ENCODE data around the gene KDM6A. TPM values are rescaled to one million over a fixed set of nuclear protein-coding genes. Genes with fewer than 3 reads are reported as not detected.

Gene KDM6A
- total and polyA plus RNA-seq, 8 donors: 21.1 to 75.0 (median 49.2) TPM

DNA sequence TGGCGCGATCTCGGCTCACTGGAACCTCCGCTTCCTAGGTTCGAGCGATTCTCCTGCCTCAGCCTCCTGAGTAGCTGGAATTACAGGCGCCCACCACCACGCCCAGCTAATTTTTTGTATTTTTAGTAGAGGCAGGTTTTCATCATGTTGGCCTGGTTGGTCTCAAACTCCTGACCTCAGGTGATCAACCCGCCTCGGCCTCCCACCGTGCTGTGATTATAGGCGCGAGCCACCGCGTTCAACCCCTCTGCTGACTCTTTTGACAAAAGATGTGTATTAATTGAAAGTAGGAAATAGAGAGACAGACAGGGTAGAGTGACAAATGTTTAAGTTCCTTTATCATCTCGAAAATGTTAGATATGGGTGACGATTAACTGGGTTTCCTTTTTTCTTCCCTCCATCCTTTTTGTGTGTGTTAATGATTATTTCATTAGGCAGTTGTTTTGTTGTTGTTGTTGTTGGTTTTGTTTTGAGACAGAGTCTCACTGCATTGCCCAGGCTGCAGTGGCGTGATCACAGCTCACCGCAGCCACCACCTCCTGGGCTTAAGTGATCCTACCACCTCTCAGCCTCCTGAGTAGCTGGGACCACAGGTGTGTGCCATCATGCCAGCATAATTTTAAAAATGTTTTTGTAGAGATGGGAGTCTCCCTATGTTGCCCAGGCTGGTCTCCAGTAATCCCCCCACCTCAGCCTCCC is 79.5 kb downstream of the KDM6A start:
- intact Hi-C loops (cut with DNase I): no loop called here
- H3K4me3 ChIP-seq: no peak overlapping the region
- ATAC-seq: no peak
- H3K4me1 ChIP-seq: peaks cover 11 to 16% of the 10 kb centered on the region in 2 donors
- H3K27me3 ChIP-seq: no peaks in the 10 kb centered on the region
- no peak for DNase-seq
- no peaks in the 10 kb centered on the region for H3K9me3 ChIP-seq
- TF ChIP-seq, protein P1, sequence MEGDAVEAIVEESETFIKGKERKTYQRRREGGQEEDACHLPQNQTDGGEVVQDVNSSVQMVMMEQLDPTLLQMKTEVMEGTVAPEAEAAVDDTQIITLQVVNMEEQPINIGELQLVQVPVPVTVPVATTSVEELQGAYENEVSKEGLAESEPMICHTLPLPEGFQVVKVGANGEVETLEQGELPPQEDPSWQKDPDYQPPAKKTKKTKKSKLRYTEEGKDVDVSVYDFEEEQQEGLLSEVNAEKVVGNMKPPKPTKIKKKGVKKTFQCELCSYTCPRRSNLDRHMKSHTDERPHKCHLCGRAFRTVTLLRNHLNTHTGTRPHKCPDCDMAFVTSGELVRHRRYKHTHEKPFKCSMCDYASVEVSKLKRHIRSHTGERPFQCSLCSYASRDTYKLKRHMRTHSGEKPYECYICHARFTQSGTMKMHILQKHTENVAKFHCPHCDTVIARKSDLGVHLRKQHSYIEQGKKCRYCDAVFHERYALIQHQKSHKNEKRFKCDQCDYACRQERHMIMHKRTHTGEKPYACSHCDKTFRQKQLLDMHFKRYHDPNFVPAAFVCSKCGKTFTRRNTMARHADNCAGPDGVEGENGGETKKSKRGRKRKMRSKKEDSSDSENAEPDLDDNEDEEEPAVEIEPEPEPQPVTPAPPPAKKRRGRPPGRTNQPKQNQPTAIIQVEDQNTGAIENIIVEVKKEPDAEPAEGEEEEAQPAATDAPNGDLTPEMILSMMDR (IDR thresholded peaks at IDR 0.05): no peak
- no peak overlapping the region for H3K27ac ChIP-seq
- no peaks in the 10 kb centered on the region for H3K36me3 ChIP-seq

DNA sequence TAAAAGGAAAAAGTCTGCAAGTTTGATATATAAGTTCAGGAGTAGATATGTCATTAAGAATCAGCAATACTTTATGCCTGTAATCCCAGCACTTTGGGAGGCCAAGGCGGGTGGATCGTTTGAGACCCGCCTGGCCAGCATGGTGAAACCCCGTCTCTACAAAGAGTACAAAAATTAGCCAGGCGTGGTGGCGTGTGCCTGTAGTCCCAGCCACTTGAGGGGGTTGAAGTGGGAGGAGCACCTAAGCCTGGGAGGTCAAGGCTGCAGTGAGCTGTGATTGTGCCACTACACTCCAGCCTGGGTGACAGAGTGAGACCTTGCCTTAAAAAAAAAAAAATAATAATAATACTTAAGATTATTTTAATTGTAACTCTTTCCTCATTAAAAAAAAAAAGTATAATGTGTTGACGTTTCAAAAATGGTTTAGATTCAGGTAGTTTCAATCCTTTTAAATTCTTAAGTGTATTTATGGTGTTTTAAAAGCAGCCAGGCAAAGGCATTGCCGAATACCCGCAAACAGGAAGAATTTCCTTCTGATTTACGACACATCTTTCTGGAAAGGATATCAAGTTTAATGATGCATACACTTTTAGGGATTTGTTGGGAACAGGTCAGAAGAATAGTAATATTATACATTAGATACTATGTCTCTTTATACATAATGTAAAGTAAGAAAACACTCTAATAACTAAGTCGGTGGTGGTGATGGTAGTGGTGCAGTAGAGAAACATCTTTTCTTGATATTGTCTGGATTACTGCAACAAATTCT is 80.9 kb downstream of the KDM6A start:
- H3K27me3 ChIP-seq: no peaks in the 10 kb centered on the region
- no peak for DNase-seq
- intact Hi-C loops (cut with DNase I): no loop called here
- TF ChIP-seq, protein P1 (IDR thresholded peaks at IDR 0.05): no peak
- H3K36me3 ChIP-seq: no peaks in the 10 kb centered on the region
- H3K4me1 ChIP-seq: peaks cover 11 to 16% of the 10 kb centered on the region in 2 donors
- peak; percentile 67 for ATAC-seq
- H3K4me3 ChIP-seq: no peak overlapping the region
- no peaks in the 10 kb centered on the region for H3K9me3 ChIP-seq
- H3K27ac ChIP-seq: no peak overlapping the region

DNA sequence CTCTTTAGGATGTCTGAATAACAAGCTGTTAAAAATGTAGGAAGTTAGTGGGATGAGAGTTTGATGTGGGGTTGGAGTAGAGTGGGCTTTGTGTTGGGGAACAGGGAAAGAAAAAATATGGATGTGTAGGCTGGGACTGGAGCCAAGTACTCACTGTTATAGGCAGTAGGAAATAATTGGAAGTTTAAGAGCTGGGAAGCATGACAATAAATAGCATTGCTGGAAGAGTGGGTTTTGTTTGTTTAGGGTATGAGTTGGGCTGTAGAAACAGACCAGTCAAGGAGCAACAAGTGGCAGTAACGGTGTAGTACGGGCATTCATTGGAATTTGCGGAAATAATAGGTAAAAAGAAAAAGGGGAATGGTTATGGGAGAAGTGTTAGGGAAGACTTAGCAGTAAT is 81.6 kb downstream of the KDM6A start:
- TF ChIP-seq, protein P1 (IDR thresholded peaks at IDR 0.05): no peak
- Histone ChIP-seq H3K4me1 (peaks cover 11 to 16% of the 10 kb centered on the region in 2 donors), H3K36me3 (no peaks in the 10 kb centered on the region), H3K27me3 (no peaks in the 10 kb centered on the region), H3K4me3 (no peak overlapping the region), H3K9me3 (no peaks in the 10 kb centered on the region), H3K27ac (no peak overlapping the region)
- intact Hi-C loops (cut with DNase I): no loop called here
- peak in 1 of 4 donors; percentile 7 for DNase-seq
- ATAC-seq: peak; percentile 14

DNA sequence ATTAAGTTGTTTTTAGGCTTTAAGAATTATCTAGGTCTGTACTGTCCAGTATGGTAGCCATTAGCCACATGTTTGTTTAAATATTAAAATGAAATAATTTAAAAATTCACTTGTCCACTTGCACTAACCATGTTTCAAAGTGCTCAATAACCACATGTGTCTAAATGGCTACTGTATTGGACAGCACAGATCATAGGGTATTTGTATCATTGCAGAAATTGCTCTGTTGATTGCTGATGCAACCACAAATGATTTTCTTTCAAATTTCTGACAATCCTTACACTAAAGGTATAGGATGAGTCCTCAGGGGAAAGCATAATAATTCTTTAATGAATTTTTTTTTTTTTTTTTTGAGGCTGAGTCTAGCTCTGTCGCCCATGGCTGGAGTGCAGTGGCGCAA is 84.9 kb downstream of the KDM6A start:
- DNase-seq: no peak

DNA sequence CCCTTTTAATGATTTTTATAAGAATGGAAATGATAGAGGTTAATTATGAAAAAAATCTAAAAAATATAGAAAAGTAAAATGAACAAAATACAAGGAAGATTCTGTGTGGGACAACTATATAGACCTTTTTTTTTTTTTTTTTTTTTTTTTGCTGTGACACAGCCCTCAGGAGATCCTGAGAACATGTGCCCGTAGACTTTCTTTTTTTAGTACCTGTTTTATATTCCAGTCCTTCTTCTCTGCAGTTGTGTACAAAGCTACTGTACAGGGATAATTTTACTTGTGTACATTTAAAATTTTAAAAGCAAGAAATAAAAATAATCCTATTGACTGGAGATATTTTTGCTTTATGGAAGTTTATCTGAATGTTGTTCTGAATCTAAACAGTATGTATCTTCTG is 85.5 kb downstream of the KDM6A start:
- H3K27me3 ChIP-seq: no peaks in the 10 kb centered on the region
- DNase-seq (no peak), ATAC-seq (no peak)
- H3K36me3 ChIP-seq: no peaks in the 10 kb centered on the region
- H3K4me1 ChIP-seq: peaks cover 11 to 16% of the 10 kb centered on the region in 2 donors
- intact Hi-C loops (cut with DNase I): no loop called here
- H3K9me3 ChIP-seq: no peaks in the 10 kb centered on the region
- H3K4me3 ChIP-seq: no peak overlapping the region
- no peak overlapping the region for H3K27ac ChIP-seq
- TF ChIP-seq, protein P1 (IDR thresholded peaks at IDR 0.05): no peak

More for the DNA sequence above, 84.9 kb downstream of the KDM6A start:
- TF ChIP-seq, protein P1 (IDR thresholded peaks at IDR 0.05): no peak
- no peaks in the 10 kb centered on the region for H3K9me3 ChIP-seq
- intact Hi-C loops (cut with DNase I): no loop called here
- H3K36me3 ChIP-seq: no peaks in the 10 kb centered on the region
- no peak overlapping the region for H3K27ac ChIP-seq
- H3K4me3 ChIP-seq: no peak overlapping the region
- no peaks in the 10 kb centered on the region for H3K27me3 ChIP-seq
- no peak for ATAC-seq
- peaks cover 11 to 16% of the 10 kb centered on the region in 2 donors for H3K4me1 ChIP-seq
